SK-N-MC (cell line): Measurements from ENCODE around the gene MME.

Experiments used
- EZH2 ChIP-seq: fragments of 200-600 bp; sonication (generic); IDR thresholded peaks from one replicate; pipeline ENCODE4 v1.6.1; 2017; ENCODE audit warnings: antibody characterized with exemption
- FOXP2 ChIP-seq: optimal IDR thresholded peaks from 2 replicates; pipeline ENCODE3; 2011; ENCODE audit warnings: mild to moderate bottlenecking, moderate library complexity; ENCODE audit not compliant: insufficient read depth; ENCODE audit errors: extremely low read length, control extremely low read depth
- POLR2AphosphoS5 ChIP-seq: IDR thresholded peaks from 2 replicates; pipeline ENCODE4 v1.6.1; 2012; ENCODE audit warnings: mild to moderate bottlenecking, low read depth, low read length, borderline replicate concordance

DNA sequence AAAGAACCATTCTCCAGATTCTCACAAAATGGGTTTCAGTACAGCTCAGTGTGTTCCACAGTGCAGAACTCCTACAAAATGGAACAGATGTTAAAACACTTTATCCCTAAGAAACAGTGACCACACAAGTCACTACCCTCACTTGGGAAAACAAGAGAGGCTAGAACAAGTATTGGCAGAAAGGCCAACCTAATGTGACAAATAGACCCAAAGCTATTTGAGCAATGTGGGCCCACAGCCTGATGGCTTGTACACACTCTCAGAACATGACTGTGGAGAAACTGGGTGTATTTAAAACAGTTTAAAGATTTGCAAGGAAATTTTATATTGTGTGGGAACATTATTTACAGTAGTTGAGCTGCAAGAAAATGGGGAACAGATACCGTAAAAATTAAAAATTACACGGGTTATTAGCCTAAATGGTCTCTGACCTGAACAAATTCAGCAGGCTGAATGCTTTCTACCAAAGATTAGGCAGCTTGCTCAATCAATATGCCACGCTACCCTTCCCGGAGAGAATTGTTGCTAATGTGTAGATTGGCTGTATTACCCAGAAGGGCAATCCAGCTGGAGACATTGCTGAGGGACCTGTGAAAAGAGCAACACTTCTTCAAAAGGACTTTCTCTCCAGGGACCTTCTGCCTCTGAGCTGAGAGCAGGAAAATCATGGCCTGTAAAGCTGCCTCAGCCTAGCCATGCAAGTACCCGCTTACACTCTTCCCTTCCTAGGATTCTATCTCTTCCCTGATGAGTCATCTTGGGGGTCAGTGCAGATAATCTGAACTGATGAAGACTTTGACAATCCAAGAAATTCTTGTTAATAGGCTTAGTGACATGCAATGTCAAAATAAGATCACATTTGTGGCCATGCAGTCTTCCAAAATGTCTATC is 116.3 kb downstream of the MME start:
- TF ChIP-seq EZH2: no peak
- TF ChIP-seq POLR2AphosphoS5: no peak
- TF ChIP-seq FOXP2: no peak
